GM18861 (cell line): ENCODE measurements around the gene RAB20.
A peak's percentile ranks its signal among the peaks of the same experiment; 100 is the strongest.
"Not testable (repeated sequence)": the region's sequence is repeated elsewhere in the genome, so short reads cannot be mapped to it uniquely, and the experiment has no call there.

Experiments used
- ATAC-seq: cut with Tn5 transposase; IDR thresholded peaks from one replicate; pipeline ENCODE4 v1.9.1; 2021; ENCODE audit not compliant: unreplicated experiment

The RAB20 gene, protein sequence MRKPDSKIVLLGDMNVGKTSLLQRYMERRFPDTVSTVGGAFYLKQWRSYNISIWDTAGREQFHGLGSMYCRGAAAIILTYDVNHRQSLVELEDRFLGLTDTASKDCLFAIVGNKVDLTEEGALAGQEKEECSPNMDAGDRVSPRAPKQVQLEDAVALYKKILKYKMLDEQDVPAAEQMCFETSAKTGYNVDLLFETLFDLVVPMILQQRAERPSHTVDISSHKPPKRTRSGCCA

DNA sequence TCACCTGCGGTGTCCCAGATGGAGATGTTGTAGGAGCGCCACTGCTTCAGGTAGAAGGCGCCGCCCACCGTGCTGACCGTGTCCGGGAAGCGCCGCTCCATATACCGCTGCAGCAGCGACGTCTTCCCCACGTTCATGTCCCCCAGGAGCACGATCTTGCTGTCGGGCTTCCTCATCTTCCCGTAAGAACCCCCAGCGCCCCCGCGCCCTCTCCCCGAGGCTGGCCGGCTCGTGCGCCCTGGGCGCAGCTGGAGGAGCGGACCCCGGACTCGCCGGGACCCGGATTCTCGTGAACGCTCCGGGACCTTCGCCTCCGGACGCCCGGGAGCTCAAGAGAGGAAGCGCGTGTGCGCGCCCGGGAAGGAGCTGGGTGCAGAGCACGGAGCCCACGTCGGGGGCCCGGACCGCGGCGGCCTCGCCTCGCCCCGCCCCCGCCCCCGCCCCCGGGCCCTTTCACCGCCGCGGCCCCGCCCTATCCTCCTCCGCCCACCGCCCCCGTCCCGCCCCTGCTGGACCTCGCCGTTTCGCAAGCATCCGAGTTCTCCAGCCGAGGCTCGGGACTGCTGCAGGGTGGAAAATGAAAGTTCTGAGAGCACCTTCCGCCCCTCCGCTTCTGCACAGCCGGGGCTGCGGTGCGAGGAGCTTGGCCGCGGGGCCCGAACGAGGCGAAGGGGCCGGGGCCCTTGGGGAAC is at the start of gene RAB20:
RAB20 (minus strand) TSS at position 379 of the 692 bp plus-strand sequence; CDS start at position 176, 203 bp downstream.
- ATAC-seq: peak; percentile 78

DNA sequence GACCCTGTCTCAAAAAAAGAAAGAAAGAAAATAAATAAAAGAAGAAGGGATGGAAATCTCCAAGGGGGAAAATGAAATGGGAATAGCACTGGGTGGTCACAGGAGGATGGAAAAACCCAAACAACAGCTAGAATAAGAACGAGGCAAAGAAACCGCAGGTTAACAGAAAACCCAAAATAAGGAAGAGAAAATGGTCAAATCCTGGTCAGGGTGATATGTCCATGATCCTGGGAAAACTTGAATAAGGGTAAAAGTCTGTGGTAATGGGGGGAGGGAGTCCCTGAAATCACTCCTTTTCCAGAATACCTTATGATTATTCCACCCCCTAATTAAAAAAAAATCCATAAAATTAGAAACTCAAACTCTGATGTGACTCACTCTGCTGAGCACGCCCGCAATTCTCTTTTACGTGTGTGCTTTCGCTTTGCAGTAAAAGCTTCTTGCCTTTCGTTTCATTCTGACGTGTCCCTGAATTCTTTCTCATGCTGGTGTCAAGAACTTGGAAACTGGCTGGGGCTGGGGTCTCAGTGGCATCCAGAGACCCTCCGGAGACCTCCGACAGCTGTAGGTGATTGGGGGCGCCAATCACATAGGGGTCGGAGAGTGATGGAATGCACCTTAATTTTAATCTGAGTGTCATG is 49.6 kb upstream of the RAB20 start:
- ATAC-seq: no peak

DNA sequence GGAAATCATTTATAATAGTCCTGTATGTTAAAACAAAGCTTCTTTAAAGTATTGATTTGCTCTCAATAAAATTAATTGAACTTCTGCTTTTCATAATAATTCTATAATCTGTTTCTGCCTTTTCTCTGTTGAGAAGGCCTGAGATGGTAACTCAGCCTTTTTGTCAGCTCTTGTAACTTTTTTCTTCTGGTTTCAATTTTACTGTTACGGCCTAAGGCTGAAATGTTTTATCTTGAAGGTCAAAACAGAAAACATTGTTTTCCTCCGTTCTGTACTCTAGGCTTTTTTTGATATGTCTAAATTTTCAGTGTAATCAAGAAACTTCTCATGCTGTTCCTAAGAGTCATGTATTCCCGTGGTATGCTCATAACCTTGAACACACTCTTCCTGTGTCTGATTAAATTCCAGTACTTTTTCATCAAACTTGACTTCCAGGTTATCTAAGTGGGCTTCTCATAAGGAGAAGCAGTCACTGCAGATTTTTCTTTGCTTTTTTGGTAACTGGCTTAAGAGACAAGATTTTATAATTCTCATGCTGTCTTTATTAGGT is 46.2 kb upstream of the RAB20 start:
- ATAC-seq: no peak

DNA sequence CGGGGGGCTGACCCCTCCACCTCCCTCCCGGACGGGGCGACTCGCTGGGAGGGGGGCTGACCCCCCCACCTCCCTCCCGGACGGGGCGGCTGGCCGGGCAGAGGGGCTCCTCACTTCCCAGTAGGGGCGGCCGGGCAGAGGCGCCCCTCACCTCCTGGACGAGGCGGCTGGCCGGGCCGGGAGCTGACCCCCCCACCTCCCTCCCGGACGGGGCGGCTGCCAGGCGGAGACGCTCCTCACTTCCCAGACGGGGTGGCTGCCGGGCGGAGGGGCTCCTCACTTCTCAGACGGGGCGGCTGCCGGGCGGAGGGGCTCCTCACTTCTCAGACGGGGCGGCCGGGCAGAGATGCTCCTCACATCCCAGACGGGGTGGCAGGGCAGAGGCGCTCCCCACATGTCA is 44.8 kb upstream of the RAB20 start:
- ATAC-seq: not testable (repeated sequence)

DNA sequence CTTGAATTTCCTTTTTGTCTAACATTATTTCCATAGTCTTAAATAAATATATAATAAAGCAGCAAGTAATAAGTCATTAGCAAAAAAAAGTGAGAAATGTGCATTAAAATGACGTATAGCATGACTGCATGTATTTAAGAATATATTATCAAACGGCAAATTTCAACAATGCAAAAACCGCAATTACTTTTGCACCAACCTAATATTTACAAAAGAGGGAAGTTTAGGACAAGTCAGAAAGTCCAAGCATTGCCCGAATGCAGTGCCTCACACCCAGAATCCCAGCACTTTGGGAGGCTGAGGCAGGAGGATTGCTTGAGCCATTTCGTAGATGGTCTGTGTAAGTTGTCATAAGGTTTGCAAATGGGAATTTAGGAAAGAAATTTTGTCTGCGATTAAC is 43.6 kb upstream of the RAB20 start:
- ATAC-seq: no peak

DNA sequence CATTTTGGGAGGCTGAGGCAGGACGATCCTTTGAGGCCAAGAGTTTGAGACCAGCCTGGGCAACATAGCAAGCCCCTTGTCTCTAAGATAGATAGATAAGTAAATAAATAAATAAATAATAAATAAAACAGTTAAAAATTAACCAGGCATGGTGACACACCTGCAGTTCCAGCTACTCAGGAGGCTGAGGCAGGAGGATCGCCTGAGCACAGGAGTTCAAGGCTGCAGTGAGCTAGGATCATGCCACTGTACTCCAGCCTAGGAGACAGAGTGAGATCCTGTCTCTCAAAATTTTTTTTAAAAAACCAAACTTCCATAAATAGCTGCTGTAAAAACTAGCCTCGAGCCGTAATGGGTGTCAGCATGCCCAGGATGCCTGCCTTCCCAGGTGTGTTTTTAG is 39.5 kb upstream of the RAB20 start:
- ATAC-seq: no peak

DNA sequence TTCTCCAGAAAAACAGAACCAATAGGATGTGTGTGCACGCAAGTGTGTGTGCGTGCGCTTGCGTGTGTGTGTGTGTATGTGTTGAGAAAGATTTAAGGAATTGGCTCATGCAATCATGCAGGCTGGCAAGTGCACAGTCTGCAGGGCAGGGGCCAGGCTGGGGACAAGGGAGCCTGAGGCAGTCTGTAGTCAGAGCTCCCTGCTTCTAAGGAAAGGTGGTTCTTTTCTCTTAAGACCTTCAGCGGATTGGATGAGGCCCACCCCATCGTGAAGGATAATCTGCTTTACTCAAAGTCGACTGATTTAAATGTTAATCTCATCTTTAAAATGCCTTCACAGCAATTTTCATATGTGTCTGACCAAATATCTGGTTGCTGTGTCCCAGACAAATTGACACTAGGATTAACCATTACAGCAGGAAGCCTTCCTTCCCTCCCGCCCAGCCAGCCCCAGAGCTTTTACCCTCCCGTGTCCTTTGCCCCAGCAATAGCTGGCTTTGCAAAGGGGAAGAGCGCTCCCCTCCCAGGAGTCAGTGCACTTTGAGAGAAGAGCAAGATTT is 38.8 kb upstream of the RAB20 start:
- ATAC-seq: no peak

DNA sequence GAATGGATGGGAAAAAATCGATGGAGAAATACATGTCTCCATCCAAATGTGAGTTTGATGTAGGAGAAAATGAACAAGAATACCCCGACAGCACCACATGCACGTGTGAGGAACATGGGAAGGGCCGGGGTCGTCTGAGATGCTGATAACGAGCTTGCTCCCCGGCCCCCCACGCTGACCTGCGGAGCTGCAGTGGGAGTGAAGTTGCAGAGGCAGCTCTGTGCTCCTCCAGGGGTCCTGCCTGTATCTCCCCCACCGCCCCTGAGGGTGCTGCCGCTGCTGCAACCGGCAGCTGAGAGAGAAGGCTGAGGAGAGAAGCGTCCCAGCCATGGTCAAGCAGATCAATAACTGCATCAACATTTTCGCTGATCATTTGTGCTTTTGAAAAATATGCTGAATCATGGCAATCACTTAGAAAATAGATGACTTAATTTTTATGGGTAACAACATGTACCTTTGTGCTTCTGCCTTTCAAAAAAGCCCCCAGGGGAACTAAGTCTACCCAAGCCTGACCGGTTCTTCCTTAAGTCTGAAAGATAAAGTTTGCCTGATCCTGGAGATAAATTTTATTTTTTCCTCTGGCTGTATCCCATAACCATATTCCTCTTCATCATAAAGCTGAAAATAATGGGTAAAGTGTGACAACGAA is 35.6 kb upstream of the RAB20 start:
- ATAC-seq: no peak

DNA sequence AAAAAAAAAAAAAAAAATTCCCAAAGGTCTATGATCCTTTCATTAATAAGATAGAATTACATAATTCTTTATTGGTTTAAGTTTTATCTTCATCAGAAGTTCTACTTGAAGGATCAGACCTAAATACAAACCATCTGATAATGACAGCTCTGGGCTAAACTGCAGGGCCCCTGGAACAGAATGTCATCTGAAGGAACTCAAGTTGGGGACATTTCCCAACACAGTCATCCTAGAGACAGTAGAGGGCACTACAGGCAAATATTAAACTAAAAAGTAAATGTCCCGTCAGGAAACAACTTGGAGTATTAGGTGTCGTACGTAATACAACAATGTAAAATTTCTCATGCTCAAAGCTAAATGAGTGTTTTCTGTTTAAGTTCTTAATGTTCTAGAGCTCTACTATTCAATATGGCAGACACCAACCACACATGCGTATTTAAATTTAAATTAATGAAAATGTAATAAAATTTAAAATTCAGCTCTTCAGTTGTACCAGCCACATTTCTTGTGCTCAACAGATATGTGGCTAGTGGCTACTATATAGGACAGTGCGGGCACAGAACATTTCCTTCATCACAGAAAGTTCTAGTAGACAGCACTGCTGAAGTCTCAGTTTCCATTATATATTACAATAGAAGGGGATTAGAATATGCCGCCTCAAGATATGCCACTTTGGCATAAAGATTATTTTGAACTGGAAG is 32.1 kb upstream of the RAB20 start:
- peak; percentile 78 for ATAC-seq

DNA sequence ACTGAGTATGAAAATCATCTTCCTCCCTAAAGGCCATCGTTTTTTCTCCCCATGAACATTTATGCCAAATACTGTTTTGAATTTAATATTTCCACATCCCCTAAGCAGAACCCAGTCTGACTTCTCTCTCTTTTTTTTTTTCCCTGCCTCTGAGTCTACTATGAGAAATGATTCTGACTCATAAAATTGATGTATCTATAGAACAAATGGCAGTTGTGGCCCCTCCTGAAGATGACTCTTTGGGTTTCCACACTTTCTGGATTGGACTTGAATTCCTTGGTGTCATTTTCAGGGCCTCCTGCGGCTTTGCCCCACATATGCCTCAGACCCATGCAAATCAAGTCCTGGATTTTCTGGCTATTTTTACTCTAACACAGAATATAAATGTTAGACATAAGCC is 31.1 kb upstream of the RAB20 start:
- no peak for ATAC-seq

DNA sequence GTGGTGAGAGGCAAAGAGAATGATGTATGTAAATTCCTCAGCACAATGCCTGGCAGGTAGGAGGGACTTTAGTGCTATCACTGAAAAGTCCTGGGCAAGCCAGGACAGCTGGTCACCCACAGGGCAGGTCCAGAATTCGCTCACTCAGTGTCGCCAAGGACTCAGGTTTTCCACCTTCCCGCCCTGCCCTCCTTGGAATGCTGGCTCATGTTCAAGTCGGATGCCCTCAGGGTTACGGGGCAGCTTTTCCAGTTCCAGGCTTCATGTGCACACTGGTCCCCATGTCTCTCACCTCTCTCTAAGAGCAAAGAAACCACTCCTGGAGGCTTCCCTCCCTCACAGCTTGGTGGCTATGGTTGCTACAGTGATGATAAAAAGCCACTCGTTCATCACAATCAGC is 29.1 kb upstream of the RAB20 start:
- ATAC-seq: no peak

DNA sequence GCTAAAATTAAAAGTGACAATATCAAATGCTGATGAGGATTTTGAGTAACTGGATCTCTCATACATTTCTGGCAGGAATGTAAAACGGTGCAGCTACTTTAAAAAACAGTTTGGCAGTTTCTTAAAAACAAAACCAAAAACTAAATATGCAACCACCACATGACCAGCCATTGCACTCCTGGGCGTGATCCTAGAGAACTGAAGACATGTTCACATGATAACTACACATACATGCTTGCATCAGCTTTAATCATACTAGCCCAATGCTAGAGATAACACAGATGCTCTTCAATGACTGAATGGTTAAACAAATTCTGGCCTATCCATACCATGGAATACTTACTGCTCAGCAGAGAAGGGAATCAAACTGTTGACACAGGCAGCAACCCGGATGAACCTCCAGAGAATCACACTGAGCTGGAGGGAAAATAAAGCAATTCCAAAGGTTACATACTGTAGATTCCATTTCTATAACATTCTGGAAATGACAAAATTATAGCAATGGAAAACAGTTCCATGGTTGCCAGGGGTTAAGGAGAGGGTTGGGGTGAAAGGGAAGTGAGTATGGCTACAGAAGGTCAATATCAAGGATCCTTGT is 28.4 kb upstream of the RAB20 start:
- ATAC-seq: no peak

DNA sequence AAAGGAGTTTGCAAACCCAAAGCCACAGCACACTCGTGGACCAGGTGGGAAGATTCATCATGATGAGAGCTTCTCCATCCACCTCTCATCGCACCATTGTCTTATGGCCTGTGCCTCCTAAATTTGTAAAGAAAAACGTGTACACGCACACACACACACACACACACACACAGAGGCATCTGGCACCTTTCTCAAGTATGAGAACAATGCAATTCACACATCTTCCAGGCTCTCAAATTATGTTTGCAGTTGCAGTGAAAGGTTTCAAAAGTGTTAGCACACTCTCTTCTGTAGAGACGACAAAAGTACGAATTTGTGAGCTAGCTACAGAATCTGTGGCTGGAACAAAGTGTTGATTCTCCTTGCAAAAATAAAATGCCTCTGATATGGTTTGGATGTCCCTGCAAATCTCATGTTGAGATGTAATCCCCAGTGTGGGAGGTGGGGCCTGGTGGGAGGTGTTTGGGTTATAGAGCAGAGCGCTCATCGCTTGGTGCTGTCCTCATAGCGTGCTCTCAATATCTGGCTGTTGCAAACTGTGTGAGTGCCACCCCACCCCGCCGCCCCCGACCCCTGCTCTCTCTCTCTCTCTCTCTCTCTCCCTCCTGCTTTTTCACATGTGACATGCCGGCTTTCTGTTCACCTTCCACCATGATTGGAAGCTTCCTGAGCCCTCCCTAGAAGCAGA is 21.8 kb upstream of the RAB20 start:
- no peak for ATAC-seq

DNA sequence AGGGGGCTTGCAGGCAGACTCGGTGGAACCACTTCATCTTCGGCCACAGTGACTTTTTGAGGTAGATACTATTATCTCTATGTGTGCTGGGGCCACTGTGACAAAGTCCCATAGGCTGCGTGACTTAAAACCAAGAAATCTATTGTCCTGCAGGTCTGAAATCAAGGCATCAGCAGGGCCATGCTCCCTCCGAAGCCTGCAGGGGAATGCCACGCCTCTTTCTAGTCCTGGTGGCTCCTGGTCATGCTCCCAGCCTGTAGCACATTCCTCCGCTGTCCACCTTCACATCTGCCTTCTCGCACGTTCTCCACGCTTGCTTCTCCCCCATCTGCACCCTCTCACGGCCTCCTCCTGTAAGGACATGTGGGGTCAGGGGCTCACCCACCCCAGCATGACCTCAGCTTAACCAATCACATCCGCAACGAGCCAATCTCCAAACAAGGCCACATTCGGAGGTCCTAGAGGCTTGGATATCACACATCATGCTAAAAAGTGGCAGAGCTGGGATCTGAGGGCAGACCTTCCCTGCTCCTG is 21.0 kb upstream of the RAB20 start:
- ATAC-seq: no peak

DNA sequence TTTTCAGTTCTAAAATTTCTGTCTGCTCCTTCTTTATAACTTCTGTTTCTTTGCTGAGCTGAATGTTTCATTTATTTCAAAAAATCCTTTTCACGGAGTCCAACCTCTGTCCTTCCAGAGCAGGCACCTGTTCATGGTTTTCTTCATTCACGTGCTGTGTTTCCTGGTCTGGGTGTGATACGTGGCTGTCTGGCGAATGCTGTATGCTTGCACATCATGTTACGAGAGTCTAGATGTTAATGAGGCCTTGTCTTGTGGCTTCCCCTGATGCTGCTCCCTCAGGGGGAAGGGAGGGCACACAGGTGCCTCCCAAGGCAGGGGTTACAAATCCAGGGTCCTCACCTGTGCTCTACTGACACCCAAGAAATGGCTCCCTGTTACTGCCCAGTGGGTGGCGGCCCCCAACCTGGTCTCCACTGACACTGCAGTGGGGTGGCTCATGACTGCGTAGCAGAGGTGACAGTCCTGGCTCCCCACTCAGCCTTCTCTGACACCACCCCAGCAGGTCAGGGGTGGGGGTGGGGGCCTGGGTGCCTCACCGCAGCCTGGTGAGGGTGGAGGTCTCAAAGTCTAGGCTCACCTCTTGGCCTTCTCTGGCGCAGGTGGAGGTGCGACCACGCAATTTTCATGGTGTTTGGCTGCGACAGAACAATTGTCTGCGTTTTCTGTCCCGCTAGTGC is 20.1 kb upstream of the RAB20 start:
- no peak for ATAC-seq

DNA sequence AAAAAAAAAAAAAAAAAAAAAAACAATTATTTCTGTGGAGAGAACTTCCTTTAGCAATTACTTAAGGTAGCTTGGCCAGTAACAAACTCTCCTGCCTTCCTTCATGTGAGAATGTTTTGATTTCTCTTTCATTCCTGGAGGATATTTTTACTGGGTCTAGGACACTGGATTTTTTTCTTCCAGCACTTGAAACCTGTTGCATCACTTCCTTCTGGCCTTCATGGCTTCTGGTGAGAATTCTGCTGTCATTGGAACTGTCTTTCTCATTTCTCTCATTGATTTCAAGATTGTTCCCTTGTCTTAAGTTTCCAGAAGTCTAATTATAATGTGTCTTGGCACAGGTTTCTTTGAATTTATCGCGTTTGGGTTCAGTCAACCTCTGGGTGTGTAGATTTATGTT is 19.3 kb upstream of the RAB20 start:
- no peak for ATAC-seq

DNA sequence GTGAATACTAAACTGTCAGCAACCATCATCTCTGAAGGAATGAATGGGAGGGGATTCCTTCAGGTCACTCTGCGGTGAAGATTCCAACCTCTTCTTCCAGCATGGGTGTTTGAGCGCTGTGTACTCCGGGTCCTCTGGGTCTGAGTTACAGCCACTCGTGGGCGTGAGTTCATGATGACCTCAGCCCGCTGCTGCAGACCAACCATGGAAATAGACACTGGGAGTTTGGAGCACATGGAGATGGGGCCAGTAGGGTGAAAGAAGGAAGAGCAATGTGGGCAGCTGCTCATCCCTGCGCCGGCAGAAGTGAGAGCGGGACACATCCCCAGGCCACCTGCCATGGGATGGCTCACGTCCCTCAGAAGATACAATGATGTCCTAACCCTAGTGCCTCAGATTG is 16.8 kb upstream of the RAB20 start:
- no peak for ATAC-seq

DNA sequence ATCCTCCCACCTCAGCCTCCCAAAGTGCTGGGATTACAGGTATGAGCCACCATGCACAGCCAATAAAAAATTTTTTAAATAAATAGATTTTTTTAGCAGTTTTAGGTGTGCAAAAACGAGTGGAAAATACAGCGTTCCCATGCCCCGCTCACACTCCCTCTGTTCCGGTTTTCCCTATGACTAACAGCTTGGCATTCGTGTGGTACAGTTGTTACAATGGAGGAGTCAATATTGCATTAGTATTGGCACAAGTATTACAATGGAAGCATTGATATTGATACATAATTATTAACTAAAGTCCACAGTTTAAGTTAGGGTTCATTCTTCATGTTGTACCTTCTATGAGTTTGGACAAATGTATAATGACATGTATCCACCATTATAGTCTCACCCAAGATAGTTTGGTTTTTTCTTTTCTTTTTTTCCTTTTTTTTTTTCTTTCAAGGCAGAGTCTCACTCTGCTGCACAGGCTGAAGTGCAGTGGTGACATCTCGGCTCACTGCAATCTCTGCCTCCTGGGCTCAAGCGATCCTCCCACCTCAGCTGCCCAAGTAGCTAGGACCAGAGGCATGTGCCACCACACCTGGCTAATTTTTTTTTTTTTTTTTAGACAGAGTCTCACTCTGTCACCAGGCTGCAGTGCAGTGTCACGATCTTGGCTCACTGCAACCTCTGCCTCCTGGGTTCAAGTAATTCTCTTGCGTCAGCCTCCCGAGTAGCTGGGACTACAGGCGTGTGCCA is 15.4 kb upstream of the RAB20 start:
- no peak for ATAC-seq
